Inflammatory macrophage treated with lipopolysaccharide for 4 hours (primary cell): ENCODE results near the gene MTX1.
A peak's percentile ranks its signal among the peaks of the same experiment; 100 is the strongest.
"Not testable (repeated sequence)": the region's sequence is repeated elsewhere in the genome, so short reads cannot be mapped to it uniquely, and the experiment has no call there.

Source experiments
- DNase-seq: peaks from one replicate; pipeline ENCODE4 v3.0.0-alpha.2; 2020

MTX1 gene

DNA sequence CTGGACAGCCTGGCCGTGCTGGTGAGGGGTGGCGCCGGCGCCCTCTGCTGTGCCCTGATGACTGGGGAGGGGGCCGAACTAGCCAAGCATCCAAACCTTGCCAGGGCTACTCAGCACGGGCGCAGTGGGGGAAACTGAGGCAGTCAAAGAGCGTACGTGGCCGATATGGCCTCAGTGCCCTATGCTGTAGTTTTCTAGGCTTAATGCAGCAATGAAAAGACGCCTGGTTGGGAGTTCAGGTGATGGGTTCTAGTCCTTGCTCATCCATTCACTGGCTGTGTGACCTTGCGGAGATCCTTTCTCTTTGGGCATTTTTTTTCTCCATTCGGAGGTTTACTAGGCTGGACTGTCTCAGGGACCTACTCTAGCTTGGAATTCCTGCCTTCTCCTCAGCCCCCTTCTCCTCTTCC lies 822 bp downstream of the MTX1 start:
- no peak for DNase-seq

DNA sequence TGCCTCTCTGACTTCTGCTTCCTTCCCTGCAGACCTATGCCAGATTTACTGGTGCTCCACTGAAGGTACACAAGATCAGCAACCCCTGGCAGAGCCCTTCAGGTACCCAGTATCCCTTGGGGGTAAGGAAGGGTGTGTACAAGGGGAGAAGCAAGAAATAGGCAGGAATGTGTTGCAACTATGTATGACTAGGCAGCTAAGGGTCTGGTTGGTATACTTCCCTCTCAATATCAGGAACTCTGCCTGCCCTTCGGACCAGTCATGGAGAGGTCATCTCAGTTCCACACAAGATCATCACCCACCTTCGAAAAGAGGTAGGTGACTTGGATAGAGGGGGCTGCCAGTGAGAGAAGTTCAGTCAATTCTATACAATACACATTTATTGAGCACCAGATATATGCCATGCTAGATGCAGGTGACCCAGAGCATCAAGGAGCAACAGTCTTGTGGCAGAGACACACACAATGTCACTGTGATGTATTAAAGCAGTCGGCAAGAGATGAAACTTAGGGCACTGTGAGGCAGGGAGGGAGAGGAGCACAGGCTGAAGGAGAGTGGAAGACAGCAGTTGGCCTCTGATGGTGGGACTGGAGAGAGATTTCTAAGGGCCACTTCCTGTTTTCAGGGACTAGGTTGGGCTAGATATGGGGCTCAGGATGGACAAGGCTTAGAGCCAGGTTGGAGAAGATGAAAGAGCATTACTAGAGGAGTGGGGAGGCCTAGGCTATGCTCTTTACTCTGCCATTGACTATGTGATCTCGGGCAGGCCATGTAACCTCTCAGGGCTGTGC lies 2.0 kb downstream of the MTX1 start:
- peak; percentile 85 for DNase-seq

DNA sequence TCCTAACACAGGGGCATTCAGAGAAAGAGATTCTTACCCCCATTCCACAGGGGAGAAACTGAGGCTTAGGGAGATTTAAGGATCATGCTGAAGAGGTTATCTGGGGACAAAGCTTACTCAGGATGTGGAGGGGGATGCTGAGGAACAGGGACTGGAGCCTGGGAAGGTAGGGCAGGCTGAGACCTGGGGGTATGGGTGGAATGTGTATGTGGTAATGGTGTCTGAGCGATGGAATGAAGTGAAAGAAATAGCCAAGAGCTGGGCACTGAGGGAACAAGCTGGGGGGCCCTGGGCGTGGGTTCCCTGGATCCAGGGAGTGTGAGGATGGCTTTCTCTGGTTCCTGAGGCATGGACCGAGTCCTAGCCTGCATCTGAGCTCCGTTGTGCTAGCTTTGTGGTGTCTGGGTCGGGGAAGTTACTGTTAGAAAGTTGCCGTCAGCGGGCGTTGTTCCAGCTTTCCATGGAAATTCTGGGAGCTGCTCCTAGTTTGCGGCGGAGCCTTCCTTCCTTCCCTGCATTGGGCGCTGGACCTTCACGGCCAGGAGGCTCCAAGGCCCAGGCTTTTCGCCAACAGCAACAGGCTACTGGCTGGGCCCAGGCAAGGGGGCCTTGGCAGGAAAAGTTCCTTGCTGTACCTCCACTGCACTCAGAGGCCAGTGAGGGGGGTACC lies 3.0 kb downstream of the MTX1 start:
- DNase-seq, result not testable (repeated sequence)

DNA sequence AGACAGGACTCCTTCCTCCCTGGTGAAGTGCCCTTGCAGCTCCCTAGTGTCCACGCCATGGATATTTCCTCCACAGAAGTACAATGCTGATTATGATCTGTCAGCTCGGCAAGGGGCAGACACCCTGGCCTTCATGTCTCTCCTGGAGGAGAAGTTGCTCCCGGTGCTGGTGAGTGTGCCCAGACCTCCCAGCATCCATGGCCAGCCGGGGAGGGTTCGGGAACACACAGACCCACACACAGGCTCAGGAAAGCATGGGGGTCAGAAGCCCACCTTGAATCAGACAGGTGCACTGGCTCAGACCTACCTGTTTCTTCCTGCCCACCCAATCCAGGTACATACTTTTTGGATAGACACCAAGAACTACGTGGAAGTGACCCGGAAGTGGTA lies 3.6 kb downstream of the MTX1 start:
- not testable (repeated sequence) for DNase-seq

DNA sequence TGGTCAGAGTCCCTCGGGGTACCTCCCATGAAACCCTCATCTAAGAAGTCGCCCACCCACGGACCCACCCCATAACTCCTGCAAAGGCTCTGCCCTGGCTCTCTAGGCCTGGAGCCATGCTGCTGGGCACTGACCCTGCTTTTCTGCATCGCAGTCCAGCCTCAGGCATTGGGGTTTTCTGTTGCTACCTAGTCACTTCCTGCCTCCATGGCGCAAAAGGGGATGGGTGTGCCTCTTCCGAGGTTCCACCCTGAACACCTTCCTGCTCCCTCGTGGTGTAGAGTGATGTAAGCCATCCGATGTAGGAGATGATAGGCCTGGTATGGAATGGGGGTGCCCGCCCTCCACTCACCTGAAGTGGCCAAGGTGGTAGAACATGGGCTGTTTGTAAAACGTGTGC lies 6.2 kb downstream of the MTX1 start:
- not testable (repeated sequence) for DNase-seq

DNA sequence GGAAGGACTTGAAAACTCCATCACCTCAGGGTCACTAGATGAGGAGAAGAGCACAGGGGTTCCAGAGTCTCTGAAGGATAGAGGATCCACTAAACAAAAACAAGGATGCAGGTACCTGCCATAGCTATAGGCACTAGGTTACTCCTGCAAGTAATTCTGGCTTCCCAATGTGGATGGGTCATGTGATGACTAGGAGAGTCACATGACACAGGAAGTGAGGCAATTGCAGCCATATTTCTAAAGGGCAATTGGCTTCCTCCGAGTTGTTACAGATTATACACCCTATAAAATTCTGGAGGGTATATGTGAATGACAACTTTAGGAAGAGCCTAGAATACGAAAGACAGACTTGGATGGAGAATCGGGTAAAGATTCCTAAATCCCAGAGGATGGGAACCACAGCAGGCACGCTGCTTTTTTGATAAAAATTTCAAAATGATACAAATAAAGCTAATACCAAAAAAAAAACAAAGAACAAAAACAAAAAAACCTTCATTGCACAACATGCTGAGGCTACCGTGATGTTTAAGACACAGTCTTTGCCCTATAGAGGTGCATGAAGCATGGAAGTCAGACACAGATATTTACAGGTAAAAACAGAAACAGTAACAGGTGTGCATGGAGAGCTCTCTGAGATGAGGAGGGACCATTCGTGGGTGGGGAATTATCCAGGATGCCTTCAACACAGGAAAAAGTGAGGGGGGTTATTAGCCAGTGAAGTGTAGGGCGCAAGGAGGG lies 10.5 kb downstream of the MTX1 start:
- peak; percentile 66 for DNase-seq

DNA sequence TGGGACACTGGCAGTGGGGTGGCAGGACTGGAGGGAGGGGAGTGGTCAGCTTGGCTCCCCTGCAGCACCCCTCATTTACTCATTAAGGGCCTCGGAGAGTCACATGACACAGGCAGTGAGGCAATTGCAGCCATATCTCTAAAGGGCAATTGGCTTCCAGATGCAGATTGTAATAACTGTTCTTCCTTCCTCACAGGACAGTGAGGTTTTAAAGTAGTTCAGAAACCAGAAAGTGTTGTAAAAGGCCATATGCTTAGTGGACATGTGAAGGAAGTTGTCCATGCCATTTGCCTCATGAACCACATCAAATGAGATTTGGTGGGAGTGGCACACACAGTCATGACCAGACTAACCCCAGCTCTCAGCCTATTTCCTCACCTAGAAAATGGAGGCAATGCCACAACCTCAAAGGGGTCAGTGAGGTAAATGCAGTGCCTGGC lies 11.1 kb downstream of the MTX1 start:
- DNase-seq, result peak; percentile 86

DNA sequence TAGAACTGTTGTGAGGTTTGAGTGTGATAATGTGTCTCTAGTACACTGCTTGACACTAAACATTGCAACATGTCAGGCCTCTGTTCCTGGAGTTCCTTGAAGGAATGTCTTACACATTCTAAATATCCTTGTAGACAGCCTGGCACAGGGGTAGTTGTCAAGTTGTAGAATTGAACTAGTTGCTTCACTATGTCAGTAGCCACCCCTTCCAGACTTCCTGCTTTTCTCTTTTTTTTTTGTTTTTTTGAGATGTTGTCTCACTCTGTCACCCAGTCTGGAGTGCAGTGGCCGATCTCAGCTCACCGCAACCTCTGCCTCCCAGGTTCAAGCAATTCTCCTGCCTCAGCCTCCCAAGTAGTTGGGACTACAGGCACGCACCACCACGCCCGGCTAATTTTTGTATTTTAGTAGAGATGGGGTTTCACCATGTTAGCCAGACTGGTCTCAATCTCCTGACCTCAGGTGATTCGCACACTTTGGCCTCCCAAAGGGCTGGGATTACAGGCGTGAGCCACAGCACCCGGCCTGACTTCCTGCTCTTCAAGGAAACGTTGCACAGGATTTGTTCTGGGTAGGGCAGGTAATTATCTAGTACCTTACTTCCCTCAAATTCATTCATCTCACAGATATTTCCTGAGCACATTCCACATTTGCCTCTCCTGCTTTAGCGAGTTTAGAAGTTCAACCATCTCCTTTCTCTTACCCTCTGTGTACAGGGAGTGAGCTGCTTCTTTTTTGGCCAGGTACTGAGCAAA lies 11.9 kb downstream of the MTX1 start:
- DNase-seq, result peak; percentile 54

DNA sequence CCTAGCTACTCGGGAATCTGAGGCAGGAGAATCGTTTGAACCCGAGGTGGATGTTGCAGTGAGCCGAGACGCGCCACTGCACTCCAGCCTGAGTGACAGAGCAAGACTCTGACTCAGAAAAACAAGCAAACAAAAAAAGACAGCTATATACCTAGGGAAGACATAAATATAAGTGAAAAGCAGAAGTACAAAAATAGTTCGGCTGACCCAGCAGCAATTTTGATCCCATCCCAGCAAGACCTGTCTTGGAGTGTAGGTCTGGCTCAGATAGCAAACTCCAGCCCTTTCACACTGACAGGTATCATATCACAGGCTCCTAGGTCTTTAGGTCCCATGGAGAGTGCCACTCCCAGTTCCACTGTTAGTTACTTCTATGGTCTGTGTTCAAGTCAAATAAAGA lies 14.6 kb downstream of the MTX1 start:
- peak; percentile 37 for DNase-seq

DNA sequence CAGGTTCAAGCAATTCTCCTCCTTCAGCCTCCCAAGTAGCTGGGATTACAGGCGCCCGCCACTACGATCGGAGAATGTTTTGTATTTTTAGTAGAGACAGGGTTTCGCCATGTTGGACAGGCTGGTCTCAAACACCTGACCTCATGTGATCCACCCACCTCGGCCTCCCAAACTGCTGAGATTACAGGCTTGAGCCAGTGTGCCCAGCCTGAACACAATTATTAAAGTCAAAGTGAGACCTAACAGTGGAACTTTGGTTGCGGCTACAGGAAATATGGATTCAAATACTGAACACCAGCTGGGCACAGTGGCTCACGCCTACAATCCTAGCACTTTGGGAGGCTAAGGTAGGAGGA lies 16.9 kb downstream of the MTX1 start:
- not testable (repeated sequence) for DNase-seq

DNA sequence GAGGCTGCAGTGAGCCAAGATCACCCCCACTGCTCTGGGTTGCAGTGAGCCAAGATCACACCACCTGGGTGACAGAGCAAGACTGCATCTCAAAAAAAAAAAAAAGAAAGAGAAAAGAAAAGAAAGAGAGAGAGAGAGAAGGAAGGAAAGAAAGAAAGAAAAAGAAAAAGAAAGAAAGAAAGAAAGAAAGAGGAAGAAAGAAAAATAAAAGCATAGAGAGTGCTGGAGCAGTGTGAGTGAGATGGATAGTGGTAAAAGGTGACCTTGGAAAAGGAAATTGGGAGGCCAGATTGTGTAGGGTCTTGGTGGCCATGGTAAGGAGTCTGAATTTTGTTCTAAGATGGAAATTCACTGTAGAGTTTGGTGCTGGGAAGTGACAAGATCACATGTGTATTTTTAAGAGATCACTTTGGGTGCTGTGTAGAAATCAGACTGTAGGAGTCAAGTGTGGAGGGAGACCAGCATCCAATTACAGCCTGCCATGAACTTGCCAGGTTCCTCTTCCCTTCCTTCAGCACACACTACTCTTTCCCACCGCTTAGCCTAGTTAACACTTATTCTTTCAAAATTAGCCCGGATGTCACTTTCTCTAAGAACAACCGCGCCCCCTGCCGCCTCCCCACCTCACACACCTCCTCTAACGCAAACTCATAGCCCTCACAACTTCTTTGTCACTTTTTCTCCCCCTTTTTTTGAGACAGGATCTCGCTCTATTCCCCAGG lies 17.9 kb downstream of the MTX1 start:
- peak; percentile 87 for DNase-seq

DNA sequence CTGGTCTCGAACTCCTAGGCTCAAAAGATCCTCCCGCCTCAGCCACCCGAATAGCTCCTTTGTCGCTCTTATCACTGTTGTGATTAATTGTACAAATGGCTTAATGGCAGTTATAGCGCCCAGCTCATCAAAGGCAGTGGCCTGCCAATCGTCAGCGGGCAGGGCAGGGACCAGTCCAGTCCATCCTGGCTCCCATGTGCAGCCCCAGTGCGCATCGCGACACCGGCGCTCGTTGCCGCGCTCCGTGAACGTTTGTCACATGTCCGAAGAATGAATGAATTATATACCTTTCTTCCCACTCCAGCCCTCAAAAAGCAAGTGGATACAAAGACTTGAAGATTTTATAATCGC lies 18.4 kb downstream of the MTX1 start:
- DNase-seq, result peak; percentile 59

DNA sequence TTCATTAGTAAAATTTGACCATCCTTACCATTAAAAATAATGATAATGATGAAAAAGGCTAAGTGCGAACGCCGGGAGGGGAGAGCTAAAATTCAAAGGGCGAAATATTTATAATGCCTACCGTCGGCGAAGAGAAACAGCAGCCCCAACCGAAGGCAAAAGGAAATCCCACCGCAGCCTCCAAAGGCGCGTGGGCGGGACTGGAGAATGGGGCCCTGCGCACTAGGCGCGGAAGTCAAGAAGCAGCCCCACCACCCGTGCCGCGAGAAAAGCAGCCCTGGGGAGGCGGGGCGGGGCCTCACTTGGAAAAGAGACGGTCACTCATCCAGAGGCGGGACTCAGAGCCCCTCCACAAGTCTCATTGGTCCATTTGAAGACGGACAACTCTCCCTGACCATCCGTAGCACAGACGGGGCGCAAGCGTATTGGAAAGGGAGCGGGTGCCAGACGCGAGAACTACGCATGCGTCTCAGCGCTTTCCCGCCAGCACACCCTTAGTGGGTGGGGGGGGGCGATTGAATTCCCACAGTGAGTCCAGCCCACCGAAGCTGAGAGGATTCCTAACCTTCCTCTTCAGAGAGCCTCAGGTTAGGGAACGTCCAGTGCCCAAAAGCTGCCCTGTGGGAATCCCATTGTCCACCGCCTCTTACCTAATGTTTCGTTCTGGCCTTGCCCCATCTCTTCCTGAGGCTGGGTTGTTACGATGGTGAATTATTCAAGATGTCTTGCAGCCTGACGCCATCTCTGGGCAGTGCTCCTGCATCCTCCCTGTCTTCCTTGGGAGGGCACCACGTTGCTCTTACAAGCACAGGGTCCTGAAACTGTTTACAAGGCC lies 19.0 kb downstream of the MTX1 start:
- DNase-seq, result peak; percentile 99

DNA sequence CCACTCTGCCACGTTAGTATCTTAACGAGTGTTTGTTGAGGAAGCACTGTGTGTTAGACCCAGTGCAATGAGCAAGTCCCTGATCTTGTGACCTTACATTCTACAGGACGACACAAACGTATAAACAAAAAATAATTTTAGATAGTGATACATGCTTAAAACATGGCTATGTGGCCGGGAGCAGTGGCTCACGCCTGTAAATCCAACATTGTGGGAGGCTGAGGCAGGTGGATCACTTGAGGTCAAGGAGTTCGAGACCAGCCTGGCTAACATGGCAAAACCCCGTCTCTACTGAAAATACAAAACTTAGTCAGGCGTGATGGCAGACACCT lies 19.6 kb downstream of the MTX1 start:
- no peak for DNase-seq

DNA sequence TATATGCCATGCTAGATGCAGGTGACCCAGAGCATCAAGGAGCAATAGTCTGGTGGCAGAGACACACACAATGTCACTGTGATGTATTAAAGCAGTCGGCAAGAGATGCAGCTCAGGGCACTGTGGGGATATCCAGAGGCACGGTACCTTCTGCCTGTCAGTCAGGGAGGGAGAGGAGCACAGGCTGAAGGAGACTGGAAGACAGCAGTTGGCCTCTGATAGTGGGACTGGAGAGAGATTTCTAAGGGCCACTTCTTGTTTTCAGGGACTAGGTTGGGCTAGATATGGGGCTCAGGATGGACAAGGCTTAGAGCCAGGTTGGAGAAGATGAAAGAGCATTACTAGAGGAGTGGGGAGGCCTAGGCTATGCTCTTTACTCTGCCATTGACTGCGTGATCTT lies 22.8 kb downstream of the MTX1 start:
- DNase-seq, result not testable (repeated sequence)

DNA sequence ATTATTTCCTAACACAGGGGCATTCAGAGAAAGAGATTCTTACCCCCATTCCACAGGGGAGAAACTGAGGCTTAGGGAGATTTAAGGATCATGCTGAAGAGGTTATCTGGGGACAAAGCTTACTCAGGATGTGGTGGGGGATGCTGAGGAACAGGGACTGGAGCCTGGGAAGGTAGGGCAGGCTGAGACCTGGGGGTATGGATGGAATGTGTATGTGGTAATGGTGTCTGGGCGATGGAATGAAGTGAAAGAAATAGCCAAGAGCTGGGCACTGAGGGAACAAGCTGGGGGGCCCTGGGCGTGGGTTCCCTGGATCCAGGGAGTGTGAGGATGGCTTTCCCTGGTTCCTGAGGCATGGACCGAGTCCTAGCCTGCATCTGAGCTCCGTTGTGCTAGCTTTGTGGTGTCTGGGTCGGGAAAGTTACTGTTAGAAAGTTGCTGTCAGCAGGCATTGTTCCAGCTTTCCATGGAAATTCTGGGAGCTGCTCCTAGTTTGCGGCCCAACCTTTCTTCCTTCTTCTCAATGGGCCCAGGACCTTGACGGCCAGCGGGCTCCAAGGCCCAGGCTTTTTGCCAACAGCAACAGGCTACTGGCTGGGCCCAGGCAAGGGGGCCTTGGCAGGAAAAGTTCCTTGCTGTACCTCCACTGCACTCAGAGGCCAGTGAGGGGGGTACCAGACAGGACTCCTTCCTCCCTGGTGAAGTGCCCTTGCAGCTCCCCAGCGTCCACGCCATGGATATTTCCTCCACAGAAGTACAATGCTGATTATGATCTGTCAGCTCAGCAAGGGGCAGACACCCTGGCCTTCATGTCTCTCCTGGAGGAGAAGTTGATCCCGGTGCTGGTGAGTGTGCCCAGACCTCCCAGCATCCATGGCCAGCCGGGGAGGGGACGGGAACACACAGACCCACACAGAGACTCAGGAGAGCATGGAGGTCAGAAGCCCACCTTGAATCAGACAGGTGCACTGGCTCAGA lies 23.8 kb downstream of the MTX1 start:
- not testable (repeated sequence) for DNase-seq

DNA sequence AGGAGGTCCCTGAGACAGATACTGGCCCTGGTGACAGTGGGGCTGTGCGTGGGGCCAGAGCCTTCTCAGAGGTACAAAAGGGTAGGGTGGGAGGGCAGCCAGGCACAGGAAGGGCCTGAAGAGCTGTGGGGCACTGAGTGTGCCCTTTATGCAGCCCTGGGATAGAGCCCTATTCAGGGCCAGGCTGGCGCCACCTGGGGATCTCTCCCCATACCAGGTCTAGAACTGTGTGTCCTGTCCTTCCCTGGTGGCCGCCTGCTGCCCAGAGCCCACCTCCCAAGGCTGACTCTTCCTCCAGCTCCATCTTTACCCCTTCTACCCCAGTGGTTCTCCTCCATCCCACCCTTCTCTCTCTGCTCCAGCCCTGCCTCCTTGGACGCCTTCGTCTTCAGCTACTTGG lies 25.0 kb downstream of the MTX1 start:
- DNase-seq, result not testable (repeated sequence)

DNA sequence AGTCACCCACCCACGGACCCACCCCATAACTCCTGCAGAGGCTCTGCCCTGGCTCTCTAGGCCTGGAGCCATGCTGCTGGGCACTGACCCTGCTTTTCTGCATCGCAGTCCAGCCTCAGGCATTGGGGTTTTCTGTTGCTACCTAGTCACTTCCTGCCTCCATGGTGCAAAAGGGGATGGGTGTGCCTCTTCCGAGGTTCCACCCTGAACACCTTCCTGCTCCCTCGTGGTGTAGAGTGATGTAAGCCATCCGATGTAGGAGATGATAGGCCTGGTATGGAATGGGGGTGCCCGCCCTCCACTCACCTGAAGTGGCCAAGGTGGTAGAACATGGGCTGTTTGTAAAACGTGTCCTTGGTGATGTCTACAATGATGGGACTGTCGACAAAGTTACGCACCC lies 26.9 kb downstream of the MTX1 start:
- not testable (repeated sequence) for DNase-seq

DNA sequence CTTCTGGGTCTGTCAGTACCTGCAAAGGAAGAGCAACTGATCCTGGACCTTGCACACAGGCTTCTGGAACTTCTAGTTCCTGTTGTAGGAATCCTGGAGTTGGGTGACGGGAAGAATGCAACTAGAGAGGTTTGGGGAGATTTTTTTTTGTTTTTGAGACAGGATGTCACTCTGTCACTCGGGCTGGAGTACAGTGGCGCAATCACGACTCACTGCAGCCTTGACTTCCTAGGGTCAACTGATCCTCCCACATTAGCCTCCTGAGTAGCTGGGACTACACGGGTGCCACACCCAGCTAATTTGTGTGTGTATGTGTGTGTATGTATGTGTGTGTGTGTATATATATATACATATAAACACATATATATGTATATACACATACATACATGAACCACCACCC lies 28.0 kb downstream of the MTX1 start:
- peak; percentile 55 for DNase-seq

DNA sequence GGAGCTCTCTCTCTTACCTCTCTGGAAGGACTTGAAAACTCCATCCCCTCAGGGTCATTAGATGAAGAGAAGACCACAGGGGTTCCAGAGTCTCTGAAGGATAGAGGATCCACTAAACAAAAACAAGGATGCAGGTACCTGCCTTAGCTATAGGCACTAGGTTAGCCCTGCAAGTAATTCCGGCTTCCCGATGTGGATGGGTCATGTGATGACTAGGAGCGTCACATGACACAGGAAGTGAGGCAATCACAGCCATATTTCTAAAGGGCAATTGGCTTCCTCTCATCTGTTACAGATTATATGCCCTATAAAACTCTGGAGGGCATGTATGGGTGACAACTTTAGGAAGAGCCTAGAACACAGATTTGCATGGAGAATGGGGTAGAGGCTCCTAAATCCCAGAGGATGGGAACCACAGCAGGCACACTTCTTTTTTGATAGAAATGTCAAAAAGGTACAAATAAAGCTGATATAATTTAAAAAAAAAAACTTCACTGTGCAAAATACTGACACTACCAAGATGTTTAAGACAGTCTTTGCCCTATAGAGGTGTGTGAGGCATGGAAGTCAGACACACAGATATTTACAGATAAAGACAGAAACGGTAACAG lies 32.7 kb downstream of the MTX1 start:
- peak; percentile 89 for DNase-seq
